Measurements from ENCODE around the gene PAPLN. TPM values are rescaled to one million over a fixed set of nuclear protein-coding genes. Genes with fewer than 3 reads are reported as not detected.
"Not testable (repeated sequence)": the region's sequence is repeated elsewhere in the genome, so short reads cannot be mapped to it uniquely, and the experiment has no call there.

PAPLN gene, protein sequence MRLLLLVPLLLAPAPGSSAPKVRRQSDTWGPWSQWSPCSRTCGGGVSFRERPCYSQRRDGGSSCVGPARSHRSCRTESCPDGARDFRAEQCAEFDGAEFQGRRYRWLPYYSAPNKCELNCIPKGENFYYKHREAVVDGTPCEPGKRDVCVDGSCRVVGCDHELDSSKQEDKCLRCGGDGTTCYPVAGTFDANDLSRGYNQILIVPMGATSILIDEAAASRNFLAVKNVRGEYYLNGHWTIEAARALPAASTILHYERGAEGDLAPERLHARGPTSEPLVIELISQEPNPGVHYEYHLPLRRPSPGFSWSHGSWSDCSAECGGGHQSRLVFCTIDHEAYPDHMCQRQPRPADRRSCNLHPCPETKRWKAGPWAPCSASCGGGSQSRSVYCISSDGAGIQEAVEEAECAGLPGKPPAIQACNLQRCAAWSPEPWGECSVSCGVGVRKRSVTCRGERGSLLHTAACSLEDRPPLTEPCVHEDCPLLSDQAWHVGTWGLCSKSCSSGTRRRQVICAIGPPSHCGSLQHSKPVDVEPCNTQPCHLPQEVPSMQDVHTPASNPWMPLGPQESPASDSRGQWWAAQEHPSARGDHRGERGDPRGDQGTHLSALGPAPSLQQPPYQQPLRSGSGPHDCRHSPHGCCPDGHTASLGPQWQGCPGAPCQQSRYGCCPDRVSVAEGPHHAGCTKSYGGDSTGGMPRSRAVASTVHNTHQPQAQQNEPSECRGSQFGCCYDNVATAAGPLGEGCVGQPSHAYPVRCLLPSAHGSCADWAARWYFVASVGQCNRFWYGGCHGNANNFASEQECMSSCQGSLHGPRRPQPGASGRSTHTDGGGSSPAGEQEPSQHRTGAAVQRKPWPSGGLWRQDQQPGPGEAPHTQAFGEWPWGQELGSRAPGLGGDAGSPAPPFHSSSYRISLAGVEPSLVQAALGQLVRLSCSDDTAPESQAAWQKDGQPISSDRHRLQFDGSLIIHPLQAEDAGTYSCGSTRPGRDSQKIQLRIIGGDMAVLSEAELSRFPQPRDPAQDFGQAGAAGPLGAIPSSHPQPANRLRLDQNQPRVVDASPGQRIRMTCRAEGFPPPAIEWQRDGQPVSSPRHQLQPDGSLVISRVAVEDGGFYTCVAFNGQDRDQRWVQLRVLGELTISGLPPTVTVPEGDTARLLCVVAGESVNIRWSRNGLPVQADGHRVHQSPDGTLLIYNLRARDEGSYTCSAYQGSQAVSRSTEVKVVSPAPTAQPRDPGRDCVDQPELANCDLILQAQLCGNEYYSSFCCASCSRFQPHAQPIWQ
- 69.1 TPM for polyA plus RNA-seq
- long read RNA-seq, donor 1, result 0 reads
- long read RNA-seq, donor 2, full-length matches to known transcripts, result 4 of 4 reads
- long read RNA-seq, donor 2, partial matches to known transcripts, result 0 of 4 reads
- long read RNA-seq, donor 2, other reads (novel, unspliced or antisense), result 0 of 4 reads
- long read RNA-seq, donor 3, result 0 reads
- long read RNA-seq, donor 4, partial matches to known transcripts, result 7 of 8 reads
- long read RNA-seq, donor 4, other reads (novel, unspliced or antisense), result 0 of 8 reads
- long read RNA-seq, donor 5, full-length matches to known transcripts, result 2 of 2 reads
- long read RNA-seq, donor 5, partial matches to known transcripts, result 0 of 2 reads
- long read RNA-seq, donor 5, other reads (novel, unspliced or antisense), result 0 of 2 reads
- long read RNA-seq, donor 6, transcript PAPLN-205 (2 exons, 784 nt), result major isoform, 9 of 24 reads
- long read RNA-seq, donor 6, partial matches to known transcripts, result 10 of 24 reads
- long read RNA-seq, donor 6, other reads (novel, unspliced or antisense), result 5 of 24 reads
- long read RNA-seq, donor 7, partial matches to known transcripts, result 0 of 1 reads
- long read RNA-seq, donor 7, other reads (novel, unspliced or antisense), result 0 of 1 reads
- long read RNA-seq, donor 8, partial matches to known transcripts, result 8 of 10 reads
- long read RNA-seq, donor 8, other reads (novel, unspliced or antisense), result 0 of 10 reads
- long read RNA-seq, donor 9, full-length matches to known transcripts, result 5 of 5 reads
- long read RNA-seq, donor 9, partial matches to known transcripts, result 0 of 5 reads
- long read RNA-seq, donor 9, other reads (novel, unspliced or antisense), result 0 of 5 reads
- long read RNA-seq, donor 10, full-length matches to known transcripts, result 6 of 6 reads
- long read RNA-seq, donor 10, partial matches to known transcripts, result 0 of 6 reads
- long read RNA-seq, donor 10, other reads (novel, unspliced or antisense), result 0 of 6 reads
- long read RNA-seq, donor 11, full-length matches to known transcripts, result 5 of 5 reads
- long read RNA-seq, donor 11, partial matches to known transcripts, result 0 of 5 reads
- long read RNA-seq, donor 11, other reads (novel, unspliced or antisense), result 0 of 5 reads

GRCh38 chr14:73237219-73237785 is at the start of gene PAPLN:
Gene PAPLN (plus strand): TSS chr14:73237506. CDS start chr14:73239779, 2,273 bp downstream.
- Histone ChIP-seq H3K9me3 (ENCODE audit: control insufficient read depth, low read depth, low read length) (no peaks in the 10 kb centered on the region), H3K27ac (ENCODE audit: low read length) (peak within 1 kb of the TSS; percentile 72), H3K4me3 (ENCODE audit: low read length) (peak within 1 kb of the TSS; percentile 64), H3K4me1 (ENCODE audit: control insufficient read depth, insufficient read depth, low read length) (peaks cover 48% of the 10 kb centered on the region), H3K36me3 (ENCODE audit: control insufficient read depth, insufficient read depth, low read length) (peaks cover 5% of the 10 kb centered on the region), H3K27me3 (ENCODE audit: control insufficient read depth, insufficient read depth, low read length) (peaks cover 7% of the 10 kb centered on the region)
- WGBS (ENCODE audit: insufficient coverage, low lambda C conversion rate), result no CpG with 5 or more reads among the region's 48 CpGs
- DNase-seq, result peak; percentile 86 to 89

- no peak overlapping the region for H3K4me3 ChIP-seq (ENCODE audit: low read length)
- H3K9me3 ChIP-seq (ENCODE audit: control insufficient read depth, low read depth, low read length), result no peaks in the 10 kb centered on the region
- no peaks in the 10 kb centered on the region for H3K27me3 ChIP-seq (ENCODE audit: control insufficient read depth, insufficient read depth, low read length)
- no peak for DNase-seq
- peaks cover 47% of the 10 kb centered on the region for H3K36me3 ChIP-seq (ENCODE audit: control insufficient read depth, insufficient read depth, low read length)
- no CpG with 5 or more reads among the region's 3 CpGs for WGBS (ENCODE audit: insufficient coverage, low lambda C conversion rate)
- no peak overlapping the region for H3K27ac ChIP-seq (ENCODE audit: low read length)
- H3K4me1 ChIP-seq (ENCODE audit: control insufficient read depth, insufficient read depth, low read length), result no peaks in the 10 kb centered on the region
These were observed 48.8 kb upstream of the PAPLN start for GRCh38 chr14:73188501-73188911.

- peaks cover 56% of the 10 kb centered on the region for H3K36me3 ChIP-seq (ENCODE audit: control insufficient read depth, insufficient read depth, low read length)
These were observed 47.7 kb upstream of the PAPLN start for GRCh38 chr14:73189651-73190050.

DNA sequence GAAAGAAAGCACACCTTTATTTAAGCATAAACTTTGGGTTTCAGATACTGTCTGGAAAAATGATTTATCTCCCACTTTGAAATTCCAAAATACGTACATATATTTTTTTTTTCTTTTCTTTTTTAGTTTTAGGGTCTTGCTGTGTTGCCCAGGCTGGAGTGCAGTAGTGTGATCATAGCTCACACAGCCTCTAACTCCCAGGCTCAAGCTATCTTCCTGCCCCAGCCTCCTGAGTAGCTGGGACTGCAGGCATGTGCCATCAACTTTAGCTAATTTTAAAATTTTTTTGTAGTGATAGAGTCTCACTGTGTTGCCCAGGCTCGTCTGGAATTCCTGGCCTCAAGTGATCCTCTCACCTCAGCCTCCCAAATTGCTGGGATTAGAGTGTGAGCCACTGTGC is 45.9 kb upstream of the PAPLN start:
- Histone ChIP-seq H3K9me3 (ENCODE audit: control insufficient read depth, low read depth, low read length) (no peaks in the 10 kb centered on the region), H3K27ac (ENCODE audit: low read length) (no peak overlapping the region), H3K4me3 (ENCODE audit: low read length) (no peak overlapping the region), H3K27me3 (ENCODE audit: control insufficient read depth, insufficient read depth, low read length) (no peaks in the 10 kb centered on the region), H3K4me1 (ENCODE audit: control insufficient read depth, insufficient read depth, low read length) (no peaks in the 10 kb centered on the region), H3K36me3 (ENCODE audit: control insufficient read depth, insufficient read depth, low read length) (peaks cover 66% of the 10 kb centered on the region)
- no peak for DNase-seq
- no CpG with 5 or more reads among the region's 2 CpGs for WGBS (ENCODE audit: insufficient coverage, low lambda C conversion rate)

More at GRCh38 chr14:73189651-73190050, 47.7 kb upstream of the PAPLN start:
- Histone ChIP-seq H3K27me3 (ENCODE audit: control insufficient read depth, insufficient read depth, low read length) (no peaks in the 10 kb centered on the region), H3K9me3 (ENCODE audit: control insufficient read depth, low read depth, low read length) (no peaks in the 10 kb centered on the region), H3K4me3 (ENCODE audit: low read length) (no peak overlapping the region), H3K4me1 (ENCODE audit: control insufficient read depth, insufficient read depth, low read length) (no peaks in the 10 kb centered on the region), H3K27ac (ENCODE audit: low read length) (no peak overlapping the region)
- no CpG with 5 or more reads among the region's 3 CpGs for WGBS (ENCODE audit: insufficient coverage, low lambda C conversion rate)
- no peak for DNase-seq

- H3K4me3 ChIP-seq (ENCODE audit: low read length); DNase-seq; H3K4me1 ChIP-seq (ENCODE audit: control insufficient read depth, insufficient read depth, low read length); H3K9me3 ChIP-seq (ENCODE audit: control insufficient read depth, low read depth, low read length); H3K27me3 ChIP-seq (ENCODE audit: control insufficient read depth, insufficient read depth, low read length); H3K27ac ChIP-seq (ENCODE audit: low read length): not testable (repeated sequence)
- peaks cover 68% of the 10 kb centered on the region for H3K36me3 ChIP-seq (ENCODE audit: control insufficient read depth, insufficient read depth, low read length)
- WGBS (ENCODE audit: insufficient coverage, low lambda C conversion rate), result 100% methylated on average over 1 of the region's 8 CpGs
These were observed 43.0 kb upstream of the PAPLN start for GRCh38 chr14:73194306-73194705.

DNA sequence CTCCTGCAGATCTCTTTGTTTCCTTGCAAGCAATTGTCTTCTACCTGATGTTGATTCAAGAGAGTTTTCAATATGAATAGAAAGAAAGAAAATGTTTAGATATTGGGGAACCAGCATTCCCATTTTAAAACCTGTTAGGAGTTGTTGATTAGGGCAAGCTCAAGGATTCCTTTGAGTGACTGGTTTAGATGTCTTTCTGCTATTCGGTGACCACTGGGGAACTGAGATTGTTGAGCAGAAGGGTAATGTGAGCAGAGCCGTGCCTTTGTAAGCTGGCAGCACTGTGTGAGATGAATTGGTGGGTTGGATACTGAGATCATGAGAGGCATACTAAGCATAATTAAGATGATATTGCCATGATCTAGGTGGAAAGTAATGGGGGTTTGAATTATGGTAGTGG is 39.1 kb upstream of the PAPLN start:
- Histone ChIP-seq H3K9me3 (ENCODE audit: control insufficient read depth, low read depth, low read length) (no peaks in the 10 kb centered on the region), H3K27ac (ENCODE audit: low read length) (no peak overlapping the region), H3K4me3 (ENCODE audit: low read length) (no peak overlapping the region), H3K27me3 (ENCODE audit: control insufficient read depth, insufficient read depth, low read length) (no peaks in the 10 kb centered on the region), H3K36me3 (ENCODE audit: control insufficient read depth, insufficient read depth, low read length) (peaks cover 65% of the 10 kb centered on the region), H3K4me1 (ENCODE audit: control insufficient read depth, insufficient read depth, low read length) (no peaks in the 10 kb centered on the region)
- WGBS (ENCODE audit: insufficient coverage, low lambda C conversion rate), result 80% methylated on average over 1 of the region's 2 CpGs
- DNase-seq, result no peak

GRCh38 chr14:73203527-73203926 is 33.8 kb upstream of the PAPLN start:
- Histone ChIP-seq H3K36me3 (ENCODE audit: control insufficient read depth, insufficient read depth, low read length) (peaks cover 76% of the 10 kb centered on the region), H3K9me3 (ENCODE audit: control insufficient read depth, low read depth, low read length) (peaks cover 2% of the 10 kb centered on the region), H3K4me3 (ENCODE audit: low read length) (no peak overlapping the region), H3K4me1 (ENCODE audit: control insufficient read depth, insufficient read depth, low read length) (no peaks in the 10 kb centered on the region), H3K27me3 (ENCODE audit: control insufficient read depth, insufficient read depth, low read length) (no peaks in the 10 kb centered on the region), H3K27ac (ENCODE audit: low read length) (no peak overlapping the region)
- WGBS (ENCODE audit: insufficient coverage, low lambda C conversion rate), result no CpG with 5 or more reads among the region's 2 CpGs
- no peak for DNase-seq

DNA sequence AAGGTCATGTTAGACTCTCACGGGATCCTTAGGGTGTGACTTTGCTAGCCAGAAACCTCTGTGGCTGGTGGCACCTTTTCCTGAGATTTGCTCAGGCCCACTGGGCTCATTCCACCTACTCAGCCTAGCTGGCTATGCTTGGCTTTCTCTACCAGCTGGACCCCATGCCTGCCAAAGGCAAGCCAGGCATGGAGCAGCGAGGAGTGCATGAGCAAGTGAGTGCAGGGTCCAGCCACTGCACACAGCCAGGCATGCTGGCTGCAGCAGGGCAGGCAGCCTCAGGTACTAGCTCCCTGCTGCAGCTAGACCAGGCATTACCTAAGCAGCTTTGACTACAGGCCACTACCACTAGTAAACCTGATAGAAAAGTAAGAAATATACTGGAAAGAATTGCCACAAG is 29.7 kb upstream of the PAPLN start:
- H3K9me3 ChIP-seq (ENCODE audit: control insufficient read depth, low read depth, low read length), result peaks cover 2% of the 10 kb centered on the region
- H3K36me3 ChIP-seq (ENCODE audit: control insufficient read depth, insufficient read depth, low read length), result peaks cover 73% of the 10 kb centered on the region
- H3K4me3 ChIP-seq (ENCODE audit: low read length), result no peak overlapping the region
- no peaks in the 10 kb centered on the region for H3K27me3 ChIP-seq (ENCODE audit: control insufficient read depth, insufficient read depth, low read length)
- no peak for DNase-seq
- no CpG with 5 or more reads among the region's 2 CpGs for WGBS (ENCODE audit: insufficient coverage, low lambda C conversion rate)
- H3K27ac ChIP-seq (ENCODE audit: low read length), result no peak overlapping the region
- H3K4me1 ChIP-seq (ENCODE audit: control insufficient read depth, insufficient read depth, low read length), result no peaks in the 10 kb centered on the region
